PFSK-1 (cell line): Measurements from ENCODE around the gene CCT4.

Experiments used
- POLR2AphosphoS5 ChIP-seq: IDR thresholded peaks from 2 replicates; pipeline ENCODE4 v1.6.1; 2012; ENCODE audit warnings: low read depth, mild to moderate bottlenecking, control low read depth, low read length, moderate library complexity
- REST ChIP-seq, 2 experiments: IDR thresholded peaks; 2 replicates each; pipeline versions ENCODE4 v1.6.1 to v1.8.0; 2011 to 2012; ENCODE audit warnings: low read depth in 2 of 2, low read length in 2 of 2, control low read depth in 1 of 2, inconsistent platforms in 1 of 2, mild to moderate bottlenecking in 1 of 2, moderate library complexity in 1 of 2; ENCODE audit not compliant: insufficient read depth in 1 of 2
- SIN3A ChIP-seq: IDR thresholded peaks from 2 replicates; pipeline ENCODE4 v1.6.1; 2012; ENCODE audit warnings: mild to moderate bottlenecking, low read length, moderate library complexity, borderline replicate concordance; ENCODE audit not compliant: insufficient read depth
- TAF1 ChIP-seq: IDR thresholded peaks from 2 replicates; pipeline ENCODE4 v1.6.1; 2012; ENCODE audit warnings: low read length, control low read depth, borderline replicate concordance; ENCODE audit not compliant: insufficient read depth

GRCh38 chr2:61877571-61878245 is 10.7 kb downstream of the CCT4 start:
- TF ChIP-seq REST (IDR thresholded peaks at IDR 0.05; ENCODE audit: insufficient read depth in 1 of 2, low read depth in 2 of 2, low read length in 2 of 2): no peak
- no peak for TF ChIP-seq SIN3A
- no peak for TF ChIP-seq POLR2AphosphoS5
- TF ChIP-seq TAF1: no peak
